ENCODE measurements around the gene PLAC1.

DNA sequence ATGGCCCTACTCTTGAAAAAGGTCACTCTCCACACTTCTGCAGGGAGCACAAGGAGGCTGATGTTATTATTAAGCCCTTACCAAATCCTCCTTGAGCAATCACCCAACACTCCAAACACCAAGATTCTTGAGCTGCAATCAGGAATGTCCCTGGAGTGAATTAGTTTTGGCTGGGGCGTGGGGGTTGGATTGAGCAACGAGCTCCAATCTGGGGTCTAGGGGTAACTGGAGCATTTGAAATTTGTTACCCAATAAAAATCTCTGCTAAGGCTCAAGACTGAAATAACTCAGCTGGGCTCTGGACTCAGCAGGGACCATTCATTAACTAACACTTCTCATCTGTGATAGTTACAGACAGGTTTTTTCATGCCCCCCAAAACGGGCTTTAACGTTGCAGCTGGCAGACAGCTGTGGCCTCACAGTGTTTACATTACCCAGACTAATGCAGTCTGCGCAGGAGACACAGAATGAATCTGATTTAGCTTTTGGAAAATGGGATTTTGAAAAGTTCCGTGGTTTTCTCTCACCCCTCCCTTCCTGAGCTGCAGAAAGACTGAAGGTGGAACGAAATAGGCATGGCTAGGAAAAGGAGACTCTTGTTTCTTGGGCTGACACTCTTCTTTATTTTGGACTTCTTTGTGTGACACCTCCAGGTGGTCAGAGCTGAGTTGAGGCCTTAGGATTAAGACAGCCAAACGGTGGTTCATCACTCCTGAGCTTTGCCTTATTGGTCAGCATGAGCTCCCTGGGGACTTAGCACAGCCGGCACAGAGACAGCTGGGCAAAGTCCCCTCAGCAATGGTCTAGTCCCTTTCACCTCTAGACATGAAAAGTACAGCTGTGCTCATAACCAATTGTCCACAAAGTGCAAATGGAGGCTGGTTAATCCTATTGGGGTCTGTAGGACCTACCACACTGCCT, 26.6 kb downstream of the PLAC1 start:
- no peak for TF ChIP-seq SMC3 (IDR thresholded peaks at IDR 0.05; ENCODE audit: low read depth, low read length)
- TF ChIP-seq, protein P1, sequence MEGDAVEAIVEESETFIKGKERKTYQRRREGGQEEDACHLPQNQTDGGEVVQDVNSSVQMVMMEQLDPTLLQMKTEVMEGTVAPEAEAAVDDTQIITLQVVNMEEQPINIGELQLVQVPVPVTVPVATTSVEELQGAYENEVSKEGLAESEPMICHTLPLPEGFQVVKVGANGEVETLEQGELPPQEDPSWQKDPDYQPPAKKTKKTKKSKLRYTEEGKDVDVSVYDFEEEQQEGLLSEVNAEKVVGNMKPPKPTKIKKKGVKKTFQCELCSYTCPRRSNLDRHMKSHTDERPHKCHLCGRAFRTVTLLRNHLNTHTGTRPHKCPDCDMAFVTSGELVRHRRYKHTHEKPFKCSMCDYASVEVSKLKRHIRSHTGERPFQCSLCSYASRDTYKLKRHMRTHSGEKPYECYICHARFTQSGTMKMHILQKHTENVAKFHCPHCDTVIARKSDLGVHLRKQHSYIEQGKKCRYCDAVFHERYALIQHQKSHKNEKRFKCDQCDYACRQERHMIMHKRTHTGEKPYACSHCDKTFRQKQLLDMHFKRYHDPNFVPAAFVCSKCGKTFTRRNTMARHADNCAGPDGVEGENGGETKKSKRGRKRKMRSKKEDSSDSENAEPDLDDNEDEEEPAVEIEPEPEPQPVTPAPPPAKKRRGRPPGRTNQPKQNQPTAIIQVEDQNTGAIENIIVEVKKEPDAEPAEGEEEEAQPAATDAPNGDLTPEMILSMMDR (conservative IDR thresholded peaks at IDR 0.05; ENCODE audit: low read depth, low read length), result no peak

Data from IMR-90 (cell line).